ENCODE results near the gene EDC3.

EDC3 gene

DNA sequence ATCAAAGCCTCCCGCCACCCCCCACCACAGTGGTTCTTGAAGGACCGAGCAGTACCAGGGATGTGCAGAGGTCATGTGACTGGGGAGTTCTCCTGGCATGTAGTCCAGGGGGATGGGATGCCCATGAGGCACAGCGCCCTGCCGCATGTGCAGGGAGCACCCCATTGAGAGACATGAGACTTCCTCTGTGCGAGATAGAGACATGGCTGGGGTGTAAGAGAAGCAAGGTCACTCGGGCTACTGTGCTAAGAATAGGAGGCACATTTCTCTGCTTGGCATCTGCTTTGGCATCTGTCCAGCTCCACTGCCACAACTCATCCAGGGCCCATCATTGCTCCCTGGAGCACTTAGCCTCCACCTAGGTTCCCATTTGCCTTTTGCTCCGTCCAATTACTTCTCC, 31.9 kb upstream of the EDC3 start:
- TF ChIP-seq, protein P1, sequence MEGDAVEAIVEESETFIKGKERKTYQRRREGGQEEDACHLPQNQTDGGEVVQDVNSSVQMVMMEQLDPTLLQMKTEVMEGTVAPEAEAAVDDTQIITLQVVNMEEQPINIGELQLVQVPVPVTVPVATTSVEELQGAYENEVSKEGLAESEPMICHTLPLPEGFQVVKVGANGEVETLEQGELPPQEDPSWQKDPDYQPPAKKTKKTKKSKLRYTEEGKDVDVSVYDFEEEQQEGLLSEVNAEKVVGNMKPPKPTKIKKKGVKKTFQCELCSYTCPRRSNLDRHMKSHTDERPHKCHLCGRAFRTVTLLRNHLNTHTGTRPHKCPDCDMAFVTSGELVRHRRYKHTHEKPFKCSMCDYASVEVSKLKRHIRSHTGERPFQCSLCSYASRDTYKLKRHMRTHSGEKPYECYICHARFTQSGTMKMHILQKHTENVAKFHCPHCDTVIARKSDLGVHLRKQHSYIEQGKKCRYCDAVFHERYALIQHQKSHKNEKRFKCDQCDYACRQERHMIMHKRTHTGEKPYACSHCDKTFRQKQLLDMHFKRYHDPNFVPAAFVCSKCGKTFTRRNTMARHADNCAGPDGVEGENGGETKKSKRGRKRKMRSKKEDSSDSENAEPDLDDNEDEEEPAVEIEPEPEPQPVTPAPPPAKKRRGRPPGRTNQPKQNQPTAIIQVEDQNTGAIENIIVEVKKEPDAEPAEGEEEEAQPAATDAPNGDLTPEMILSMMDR (IDR thresholded peaks at IDR 0.05; ENCODE audit: low read depth, low read length, missing control alignments) = no peak
- no peak for DNase-seq (ENCODE audit: extremely low read depth, low read depth)

DNA sequence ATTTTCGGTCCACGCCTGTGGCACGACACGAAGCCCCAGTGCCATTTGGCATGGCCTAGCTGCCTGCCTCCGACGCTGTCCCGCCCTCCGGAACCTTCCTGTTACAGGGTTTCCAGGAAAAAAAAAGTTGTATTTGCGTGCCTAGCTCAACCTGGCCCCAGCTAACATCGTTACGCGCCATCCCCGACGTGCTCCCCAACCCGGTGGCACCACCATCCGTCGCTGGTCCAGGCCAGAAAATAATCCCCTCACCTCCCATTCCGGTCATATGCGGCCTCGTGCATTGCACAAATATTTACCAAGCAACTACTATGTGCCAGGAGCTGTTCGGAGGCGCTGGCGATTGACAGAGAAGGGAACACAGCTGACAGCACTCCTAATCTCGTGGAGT, 30.9 kb upstream of the EDC3 start:
- H3K4me3 ChIP-seq (replicated peaks; ENCODE audit: low read depth, low read length) = peak overlapping the region; percentile 31; the same call in 1 of the 2 replicates
- no peak for DNase-seq (ENCODE audit: extremely low read depth, low read depth)
- TF ChIP-seq, protein P1 (IDR thresholded peaks at IDR 0.05; ENCODE audit: low read depth, low read length, missing control alignments) = no peak

More for the DNA sequence above, 31.9 kb upstream of the EDC3 start:
- H3K4me3 ChIP-seq (replicated peaks; ENCODE audit: low read depth, low read length) = no peak overlapping the region

DNA sequence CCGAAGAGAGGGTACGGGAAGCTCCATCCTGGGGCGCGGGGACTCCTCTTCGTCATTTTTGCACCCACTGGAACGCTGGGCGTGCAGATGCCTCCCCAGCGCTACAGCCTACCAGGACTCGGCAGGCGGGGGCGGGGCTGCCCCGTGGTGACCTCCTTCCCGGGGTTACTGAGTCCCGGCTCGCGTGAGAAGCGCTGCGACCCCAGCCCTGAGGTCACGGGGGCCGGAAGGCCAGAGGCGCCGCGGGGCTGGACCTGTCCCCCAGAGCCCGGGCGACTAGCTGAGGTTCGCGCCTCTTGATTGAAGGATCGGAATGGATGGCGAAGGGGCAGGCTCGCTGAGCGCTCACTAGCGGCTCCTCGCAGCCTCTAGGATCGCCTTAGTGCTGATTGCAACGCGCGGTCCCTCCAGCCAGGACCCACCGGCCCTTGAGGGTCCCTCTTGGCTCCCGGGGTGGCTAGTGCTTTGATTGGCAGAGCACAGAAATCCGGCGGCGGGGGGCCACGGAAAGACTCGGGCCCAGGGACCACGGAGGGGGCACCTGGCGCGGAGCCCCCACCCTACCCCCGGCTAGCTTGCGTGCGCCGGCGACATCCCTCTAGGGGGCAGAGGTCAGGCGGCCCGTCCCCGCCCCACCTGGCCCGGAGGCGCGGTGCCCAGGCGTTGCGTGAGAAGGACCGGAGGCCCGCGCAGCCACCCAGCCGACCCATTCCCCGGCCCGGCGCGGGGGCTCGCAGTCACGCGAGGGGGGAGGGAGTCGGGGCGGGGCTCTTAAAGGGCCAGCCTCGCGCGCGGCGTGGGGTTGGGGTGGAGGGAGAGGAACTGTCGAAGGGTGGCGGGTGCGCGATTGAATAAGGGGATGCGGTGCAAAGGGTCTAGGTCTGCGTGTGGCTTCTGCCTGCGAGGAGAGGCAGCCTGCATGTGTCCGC, 30.3 kb upstream of the EDC3 start:
- H3K4me3 ChIP-seq (replicated peaks; ENCODE audit: low read depth, low read length) = peak overlapping the region; percentile 31
- DNase-seq (ENCODE audit: extremely low read depth, low read depth) = no peak
- TF ChIP-seq, protein P1 (IDR thresholded peaks at IDR 0.05; ENCODE audit: low read depth, low read length, missing control alignments) = no peak

DNA sequence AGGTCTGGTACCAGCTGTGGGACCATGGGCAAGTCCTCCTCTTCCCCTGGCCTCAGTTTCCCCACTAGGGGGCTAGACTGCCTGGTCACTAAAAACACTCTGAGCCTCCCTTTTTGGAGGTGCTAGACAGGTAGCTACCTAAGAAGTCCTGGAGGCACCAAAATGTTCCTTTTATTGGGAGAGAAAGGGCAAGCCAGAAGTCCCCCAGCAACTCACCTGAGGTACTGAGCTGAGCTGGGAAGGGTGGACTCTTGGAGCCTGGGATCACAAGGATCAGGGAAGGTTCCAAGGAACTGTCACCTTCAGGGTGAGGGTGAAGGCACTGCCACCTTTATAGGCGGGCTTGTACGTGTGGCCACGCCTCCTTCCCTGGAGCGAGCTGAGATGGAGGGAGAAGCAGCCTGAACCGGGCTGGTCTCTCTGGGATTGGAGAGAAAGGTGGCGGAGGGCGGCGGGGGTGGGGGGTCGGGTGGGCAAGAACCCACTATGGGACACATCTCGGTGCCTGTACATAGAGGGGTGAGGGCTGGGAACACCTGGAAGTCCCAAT, 29.5 kb upstream of the EDC3 start, which contains the start of gene CYP1A1:
TSS of gene CYP1A1 (minus strand) at position 304 of the 550 bp plus-strand sequence. CDS start 2,431 bp downstream, outside the sequence.
- H3K4me3 ChIP-seq (replicated peaks; ENCODE audit: low read depth, low read length) = peak within 1 kb of the TSS; percentile 31
- DNase-seq (ENCODE audit: extremely low read depth, low read depth) = no peak
- TF ChIP-seq, protein P1 (IDR thresholded peaks at IDR 0.05; ENCODE audit: low read depth, low read length, missing control alignments) = no peak

DNA sequence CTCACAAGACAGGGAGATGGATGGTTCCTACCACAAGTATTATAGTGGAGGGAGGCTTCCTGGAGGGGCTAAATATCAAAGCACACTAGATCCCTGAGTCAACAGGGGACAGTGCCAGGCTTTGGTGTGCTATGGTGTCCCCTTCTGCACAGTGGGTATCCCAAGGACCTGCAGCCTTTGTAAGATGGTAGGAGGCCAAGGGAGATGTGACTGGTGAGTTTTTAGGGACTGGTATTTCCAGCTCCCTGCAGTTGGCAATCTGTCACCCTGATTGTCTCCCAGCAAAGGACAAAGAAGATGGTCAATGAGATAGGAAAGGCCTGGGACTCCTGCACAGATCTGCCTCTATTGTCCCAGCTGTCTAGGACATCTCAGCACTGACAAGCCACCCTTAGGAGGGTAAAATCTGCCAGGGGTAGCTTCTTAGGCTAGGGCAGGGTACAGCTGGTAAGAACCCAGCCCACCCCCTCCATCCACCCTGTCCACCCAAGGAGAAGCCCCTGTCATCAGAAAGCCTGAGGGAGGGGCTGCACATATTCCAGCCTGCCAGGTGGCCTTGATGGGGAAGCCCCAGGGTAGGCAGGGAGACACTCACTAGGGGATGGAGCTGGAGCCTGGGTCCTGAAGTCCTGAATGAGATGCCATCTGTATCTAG, 28.9 kb upstream of the EDC3 start:
- DNase-seq (ENCODE audit: extremely low read depth, low read depth) = no peak
- no peak overlapping the region for H3K4me3 ChIP-seq (replicated peaks; ENCODE audit: low read depth, low read length)
- TF ChIP-seq, protein P1 (IDR thresholded peaks at IDR 0.05; ENCODE audit: low read depth, low read length, missing control alignments) = no peak

DNA sequence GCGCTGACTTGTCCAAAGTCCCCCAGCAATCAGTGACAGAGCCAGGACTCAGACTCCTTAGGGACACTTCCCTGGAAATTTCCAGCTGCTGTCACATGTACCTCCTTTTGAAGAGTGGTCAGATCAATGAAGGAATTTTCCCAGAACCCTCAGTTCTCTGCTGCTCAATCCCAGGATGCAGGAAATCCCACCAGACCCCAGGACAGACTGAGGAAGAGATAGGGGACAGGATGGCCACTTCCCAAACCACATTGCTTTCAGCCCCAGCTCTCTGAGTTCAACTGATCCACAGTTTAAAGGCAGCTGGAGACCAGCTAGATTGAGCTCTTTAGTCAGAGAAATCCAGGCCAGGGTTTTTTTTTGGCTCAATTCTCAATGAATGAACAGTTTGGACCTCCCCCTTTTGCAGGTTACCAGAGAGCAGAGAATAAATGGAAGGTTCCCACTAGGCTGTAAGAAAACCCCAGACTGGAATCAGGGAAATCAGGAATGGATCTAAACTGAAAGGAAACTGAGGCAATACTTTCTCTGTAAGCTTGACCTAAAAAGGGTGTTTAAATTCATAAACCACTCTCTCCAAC, 28.0 kb upstream of the EDC3 start:
- TF ChIP-seq, protein P1 (IDR thresholded peaks at IDR 0.05; ENCODE audit: low read depth, low read length, missing control alignments) = no peak
- no peak for DNase-seq (ENCODE audit: extremely low read depth, low read depth)
- no peak overlapping the region for H3K4me3 ChIP-seq (replicated peaks; ENCODE audit: low read depth, low read length)
